RWPE2 (cell line): ENCODE measurements around the gene PKN1.

Experiments
- ATAC-seq: fragments of 200-7000 bp; cut with Tn5 transposase; 3 replicates; pipeline ENCODE4 v1.9.1; 2021; ENCODE audit warnings: low read depth
- DNase-seq: peaks from one replicate; pipeline ENCODE4 v3.0.0-alpha.2; 2020; ENCODE audit warnings: low spot score
- H3K27ac ChIP-seq: fragments of 450-650 bp; 2 replicates; pipeline ENCODE4 v1.5.1; 2017; ENCODE audit warnings: mild to moderate bottlenecking; ENCODE audit not compliant: poor library complexity, severe bottlenecking
- H3K27me3 ChIP-seq: fragments of 250-450 bp; sonication (Bioruptor Pico); 2 replicates; pipeline ENCODE4 v1.5.1; 2021; ENCODE audit warnings: mild to moderate bottlenecking, moderate library complexity; ENCODE audit not compliant: insufficient read depth, poor library complexity, severe bottlenecking
- H3K36me3 ChIP-seq: fragments of 250-450 bp; sonication (Bioruptor Pico); 2 replicates; pipeline ENCODE4 v1.5.1; 2020; ENCODE audit warnings: low read depth, mild to moderate bottlenecking, moderate library complexity
- H3K4me1 ChIP-seq: fragments of 250-450 bp; sonication (Bioruptor Pico); 2 replicates; pipeline ENCODE4 v1.5.1; 2021; ENCODE audit warnings: mild to moderate bottlenecking, moderate library complexity; ENCODE audit not compliant: insufficient read depth, poor library complexity, severe bottlenecking
- H3K4me3 ChIP-seq: fragments of 250-450 bp; sonication (Bioruptor Pico); 2 replicates; pipeline ENCODE4 v1.5.1; 2021; ENCODE audit warnings: mild to moderate bottlenecking, moderate library complexity; ENCODE audit not compliant: severe bottlenecking
- H3K9me3 ChIP-seq: fragments of 250-450 bp; sonication (Bioruptor Pico); 2 replicates; pipeline ENCODE4 v1.5.1; 2021; ENCODE audit warnings: mild to moderate bottlenecking, moderate library complexity; ENCODE audit not compliant: severe bottlenecking
- CTCF ChIP-seq: fragments of 450-650 bp; IDR thresholded peaks from one replicate; pipeline ENCODE4 v1.5.1; 2017; ENCODE audit warnings: mild to moderate bottlenecking, moderate library complexity; ENCODE audit not compliant: poor library complexity, severe bottlenecking

PKN1 gene

GRCh38 chr19:14478113-14478545, 45.0 kb downstream of the PKN1 start:
- H3K9me3 ChIP-seq: no peaks in the 10 kb centered on the region
- peaks cover 16% of the 10 kb centered on the region for H3K4me1 ChIP-seq
- DNase-seq: no peak
- no peaks in the 10 kb centered on the region for H3K27me3 ChIP-seq
- no peak for TF ChIP-seq CTCF
- no peak overlapping the region for H3K27ac ChIP-seq
- H3K4me3 ChIP-seq: no peak overlapping the region
- peaks cover 55% of the 10 kb centered on the region for H3K36me3 ChIP-seq
- no peak for ATAC-seq

- Histone ChIP-seq H3K27me3 (no peaks in the 10 kb centered on the region), H3K4me3 (no peak overlapping the region), H3K9me3 (no peaks in the 10 kb centered on the region), H3K27ac (no peak overlapping the region), H3K4me1 (peaks cover 16% of the 10 kb centered on the region), H3K36me3 (peaks cover 65% of the 10 kb centered on the region)
- ATAC-seq (no peak), DNase-seq (no peak)
- TF ChIP-seq CTCF: no peak
These were observed 46.3 kb downstream of the PKN1 start for GRCh38 chr19:14479309-14479974.

- no peak for ATAC-seq
- Histone ChIP-seq H3K27me3 (no peaks in the 10 kb centered on the region), H3K36me3 (peaks cover 70% of the 10 kb centered on the region), H3K9me3 (no peaks in the 10 kb centered on the region), H3K4me3 (no peak overlapping the region), H3K27ac (no peak overlapping the region), H3K4me1 (peaks cover 16% of the 10 kb centered on the region)
- DNase-seq: peak; percentile 60
- peak; percentile 84 for TF ChIP-seq CTCF
These were observed 47.0 kb downstream of the PKN1 start for GRCh38 chr19:14479975-14480699.

- Histone ChIP-seq H3K4me1 (peaks cover 11% of the 10 kb centered on the region), H3K27ac (no peak overlapping the region), H3K9me3 (no peaks in the 10 kb centered on the region), H3K4me3 (no peak overlapping the region), H3K27me3 (no peaks in the 10 kb centered on the region), H3K36me3 (peaks cover 74% of the 10 kb centered on the region)
- DNase-seq (no peak), ATAC-seq (no peak)
- TF ChIP-seq CTCF: no peak
These were observed 47.6 kb downstream of the PKN1 start for GRCh38 chr19:14480700-14481079.
